Hepatocyte (in vitro differentiated cells): ENCODE data around the gene CCNI2.

Experiments used
- CTCF ChIP-seq: fragments of 200-600 bp; sonication (generic); IDR thresholded peaks from 2 replicates; pipeline ENCODE4 v1.5.1; 2016; ENCODE audit warnings: antibody characterized with exemption, mild to moderate bottlenecking; ENCODE audit not compliant: poor library complexity
- EZH2phosphoT487 ChIP-seq: fragments of 200-600 bp; sonication (generic); IDR thresholded peaks from one replicate; pipeline ENCODE4 v1.6.1; 2018; ENCODE audit warnings: antibody characterized with exemption, mild to moderate bottlenecking, low read depth, moderate library complexity; ENCODE audit not compliant: unreplicated experiment, severe bottlenecking

DNA sequence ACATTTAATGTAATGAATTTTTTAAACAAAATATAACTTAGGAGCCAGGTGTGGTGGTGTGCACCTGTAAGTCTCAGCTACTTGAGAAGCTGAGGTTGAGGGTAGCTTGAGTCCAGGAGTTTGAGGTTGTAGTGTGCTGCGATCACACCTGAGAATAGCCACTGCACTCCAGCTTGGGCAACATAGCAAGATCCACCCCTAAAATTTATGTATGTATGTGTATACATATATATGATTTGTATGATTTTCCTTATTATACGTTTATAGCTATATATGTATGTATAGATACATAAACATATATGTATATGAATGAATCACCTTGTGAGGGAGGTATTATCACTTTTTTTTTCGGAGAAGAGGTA lies 653 bp upstream of the CCNI2 start:
- no peak for TF ChIP-seq EZH2phosphoT487
- no peak for TF ChIP-seq CTCF
